Measurements from ENCODE around the gene MTPN.

The MTPN gene

GRCh38 chr7:135922263-135922662 lies 54.9 kb downstream of the MTPN start:
- DNase-seq: no peak

- no peak for DNase-seq
These were observed 56.7 kb downstream of the MTPN start for GRCh38 chr7:135920478-135920877.

- DNase-seq: no peak
These were observed 57.9 kb downstream of the MTPN start for GRCh38 chr7:135919071-135919841.

- DNase-seq: no peak
These were observed 59.0 kb downstream of the MTPN start for GRCh38 chr7:135918134-135918533.

GRCh38 chr7:135917721-135918120 lies 59.4 kb downstream of the MTPN start:
- no peak for DNase-seq

- no peak for DNase-seq
These were observed 62.8 kb downstream of the MTPN start for GRCh38 chr7:135914346-135914745.

- no peak for DNase-seq
These were observed 63.8 kb downstream of the MTPN start for GRCh38 chr7:135913404-135913803.

GRCh38 chr7:135911099-135911498 lies 66.1 kb downstream of the MTPN start:
- no peak for DNase-seq

- DNase-seq: no peak
These were observed 66.6 kb downstream of the MTPN start for GRCh38 chr7:135910393-135911036.

- DNase-seq: no peak
These were observed 71.3 kb downstream of the MTPN start for GRCh38 chr7:135905858-135906257.

GRCh38 chr7:135905355-135905754 lies 71.8 kb downstream of the MTPN start:
- no peak for DNase-seq

GRCh38 chr7:135904282-135904681 lies 72.9 kb downstream of the MTPN start:
- DNase-seq: no peak

- no peak for DNase-seq
These were observed 75.3 kb downstream of the MTPN start for GRCh38 chr7:135901585-135902540.

- DNase-seq: no peak
These were observed 77.1 kb downstream of the MTPN start for GRCh38 chr7:135900065-135900546.

- no peak for DNase-seq
These were observed 77.6 kb downstream of the MTPN start for GRCh38 chr7:135899458-135900064.

GRCh38 chr7:135898226-135898625 lies 78.9 kb downstream of the MTPN start:
- DNase-seq: no peak

GRCh38 chr7:135894816-135895215 lies 82.3 kb downstream of the MTPN start:
- no peak for DNase-seq

GRCh38 chr7:135889823-135890222 lies 87.3 kb downstream of the MTPN start:
- no peak for DNase-seq

- DNase-seq: no peak
These were observed 88.4 kb downstream of the MTPN start for GRCh38 chr7:135888740-135889139.

- DNase-seq: no peak
These were observed 90.6 kb downstream of the MTPN start for GRCh38 chr7:135886345-135887132.

- DNase-seq: no peak
These were observed 92.5 kb downstream of the MTPN start for GRCh38 chr7:135884495-135885232.
